ENCODE measurements around the gene SERGEF. TPM values are rescaled to one million over a fixed set of nuclear protein-coding genes. Genes with fewer than 3 reads are reported as not detected.

The SERGEF gene
- total RNA-seq, 1 experiment from 2014 or later: 31.4 TPM

GRCh38 chr11:17782145-17782544 is 230.7 kb downstream of the SERGEF start:
- Histone ChIP-seq H4K91ac (ENCODE audit: insufficient read length, low read depth, low read length) (no peak overlapping the region), H3K79me1 (ENCODE audit: insufficient read depth, low read depth, low read length, poor library complexity, severe bottlenecking) (no peaks in the 10 kb centered on the region), H2BK120ac (ENCODE audit: low read depth, low read length, poor library complexity, severe bottlenecking) (no peak overlapping the region), H2AFZ (ENCODE audit: low read length) (no peak overlapping the region), H3K9ac (ENCODE audit: extremely low read depth, insufficient read length, low read length) (no peak overlapping the region), H4K5ac (ENCODE audit: insufficient read length, low read depth, low read length) (no peak overlapping the region), H2BK15ac (ENCODE audit: low read depth, low read length) (no peak overlapping the region), H3K18ac (ENCODE audit: insufficient read length, low read depth, low read length) (no peak overlapping the region), H3K9me3 (ENCODE audit: control insufficient read depth, low read depth, low read length) (no peaks in the 10 kb centered on the region), H4K20me1 (ENCODE audit: control insufficient read depth, insufficient read depth, insufficient read length) (no peaks in the 10 kb centered on the region), H3K27ac (ENCODE audit: insufficient read length, low read depth, low read length) (no peak overlapping the region), H3K27me3 (ENCODE audit: insufficient read depth, low read length) (no peaks in the 10 kb centered on the region), H3K4me2 (ENCODE audit: insufficient read depth, insufficient read length, low read length) (no peak overlapping the region), H3K23ac (ENCODE audit: insufficient read length, low read depth, low read length) (no peak overlapping the region), H3K14ac (ENCODE audit: insufficient read depth, low read length) (no peak overlapping the region), H3K79me2 (ENCODE audit: insufficient read depth, low read length) (no peaks in the 10 kb centered on the region), H2BK20ac (ENCODE audit: low read depth, low read length, poor library complexity, severe bottlenecking) (no peak overlapping the region), H2BK5ac (ENCODE audit: insufficient read length, low read length) (no peak overlapping the region), H4K8ac (replicated peaks; ENCODE audit: insufficient read length, low read depth, low read length) (no peak overlapping the region), H2BK12ac (ENCODE audit: insufficient read length, low read depth, low read length) (no peak overlapping the region), H3K4me1 (ENCODE audit: insufficient read depth, low read length) (no peaks in the 10 kb centered on the region), H3K4ac (ENCODE audit: low read depth, low read length) (no peak overlapping the region), H2AK5ac (ENCODE audit: insufficient read length, low read length) (no peak overlapping the region), H3T11ph (ENCODE audit: low read length) (no peak overlapping the region), H3K23me2 (ENCODE audit: insufficient read length, low read depth, low read length, poor library complexity, severe bottlenecking) (no peaks in the 10 kb centered on the region), H3K56ac (ENCODE audit: insufficient read length, low read depth, low read length) (no peak overlapping the region)
- peaks cover 2% of the 10 kb centered on the region for H3K27me3 Mint-ChIP-seq (ENCODE audit: low read depth)
- no peak overlapping the region for H3K27ac Mint-ChIP-seq
- WGBS (ENCODE audit: extremely low coverage, insufficient read length, low lambda C conversion rate): no CpG with 5 or more reads among the region's 12 CpGs
- peaks cover 0 to 3% (median 0%) of the 10 kb centered on the region in 3 experiments; a peak in 1 of 7 replicates for H3K36me3 Mint-ChIP-seq (ENCODE audit: insufficient read depth in 1 of 3, low read depth in 3 of 3)
- TF ChIP-seq CTCF (conservative IDR thresholded peaks at IDR 0.05): no peak
- no peaks in the 10 kb centered on the region for H3K9me3 Mint-ChIP-seq
- H3K4me3 Mint-ChIP-seq: no peak overlapping the region
- DNase-seq: no peak
- no peaks in the 10 kb centered on the region for H3K4me1 Mint-ChIP-seq
